ENCODE results near the gene HARS1.
"Not testable (repeated sequence)": the region's sequence is repeated elsewhere in the genome, so short reads cannot be mapped to it uniquely, and the experiment has no call there.

Gene HARS1, protein sequence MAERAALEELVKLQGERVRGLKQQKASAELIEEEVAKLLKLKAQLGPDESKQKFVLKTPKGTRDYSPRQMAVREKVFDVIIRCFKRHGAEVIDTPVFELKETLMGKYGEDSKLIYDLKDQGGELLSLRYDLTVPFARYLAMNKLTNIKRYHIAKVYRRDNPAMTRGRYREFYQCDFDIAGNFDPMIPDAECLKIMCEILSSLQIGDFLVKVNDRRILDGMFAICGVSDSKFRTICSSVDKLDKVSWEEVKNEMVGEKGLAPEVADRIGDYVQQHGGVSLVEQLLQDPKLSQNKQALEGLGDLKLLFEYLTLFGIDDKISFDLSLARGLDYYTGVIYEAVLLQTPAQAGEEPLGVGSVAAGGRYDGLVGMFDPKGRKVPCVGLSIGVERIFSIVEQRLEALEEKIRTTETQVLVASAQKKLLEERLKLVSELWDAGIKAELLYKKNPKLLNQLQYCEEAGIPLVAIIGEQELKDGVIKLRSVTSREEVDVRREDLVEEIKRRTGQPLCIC

DNA sequence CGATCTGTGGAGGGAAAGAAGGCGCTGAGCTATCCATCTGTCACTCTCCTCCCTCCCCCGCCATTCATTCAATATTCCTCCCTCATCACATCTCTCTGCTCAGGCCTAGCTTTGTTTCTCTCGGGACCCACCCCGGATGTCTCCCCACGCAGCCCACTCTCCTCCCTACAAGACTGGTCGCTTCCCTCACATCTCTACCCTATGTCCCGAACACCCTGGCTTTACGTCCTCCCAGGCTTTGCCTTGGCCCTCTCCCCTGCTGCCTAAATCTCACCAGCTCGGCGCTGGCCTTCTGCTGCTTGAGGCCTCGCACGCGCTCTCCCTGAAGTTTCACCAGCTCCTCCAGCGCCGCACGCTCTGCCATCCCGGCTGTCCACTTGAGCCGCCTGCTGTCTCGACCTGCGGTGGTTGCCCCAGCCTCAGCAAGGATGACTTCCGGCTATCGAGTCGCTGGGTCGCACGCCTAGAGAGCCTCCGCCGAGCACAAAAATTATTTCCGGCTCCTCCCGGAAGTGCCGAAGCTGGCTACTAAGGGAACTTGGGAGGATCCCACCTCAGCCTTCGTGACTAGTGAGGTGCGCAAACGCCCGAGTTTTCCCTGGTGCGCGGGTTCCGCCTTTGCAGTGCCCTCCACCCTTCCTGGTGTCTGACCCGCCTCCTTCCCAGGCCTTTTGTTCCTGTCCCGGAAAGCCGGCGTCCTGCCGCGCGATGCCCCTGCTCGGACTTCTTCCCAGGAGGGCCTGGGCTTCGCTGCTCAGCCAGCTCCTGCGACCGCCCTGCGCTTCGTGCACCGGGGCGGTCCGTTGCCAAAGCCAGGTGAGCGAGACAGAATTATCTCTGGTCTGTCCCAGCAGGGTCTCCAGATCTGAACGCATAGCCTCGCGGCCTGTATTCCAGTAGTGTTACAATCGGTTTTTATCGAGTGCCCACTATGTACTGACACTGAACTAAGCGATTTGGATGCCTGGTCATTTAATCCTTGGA is at the start of gene HARS1, which contains the start of gene HARS2:
Gene HARS1 (minus strand): TSS at position 430 of the 984 bp plus-strand sequence. CDS start 66 bp downstream, at position 364.
Gene HARS2 (plus strand): TSS at position 515 of the 984 bp plus-strand sequence. CDS start 194 bp downstream, at position 709.
- peak; percentile 95 for DNase-seq

DNA sequence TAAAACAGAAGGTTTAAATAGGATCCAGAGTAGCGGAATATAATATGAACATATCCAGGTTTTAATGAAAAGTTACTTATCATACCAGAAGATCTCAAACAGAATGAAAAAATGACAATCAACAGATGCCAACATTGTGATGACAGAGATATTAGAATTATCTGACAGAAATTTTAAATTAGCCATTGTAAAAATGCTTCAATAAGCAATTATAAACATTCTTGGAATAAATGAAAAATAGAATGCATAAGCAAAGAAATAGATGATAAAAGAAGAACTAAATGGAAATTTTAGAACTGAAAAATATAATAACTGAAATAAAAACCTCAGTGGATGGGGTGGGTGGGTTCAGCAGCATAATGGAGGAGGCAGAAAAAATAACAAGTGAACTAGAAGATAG is 46.3 kb upstream of the HARS1 start:
- DNase-seq, result no peak

DNA sequence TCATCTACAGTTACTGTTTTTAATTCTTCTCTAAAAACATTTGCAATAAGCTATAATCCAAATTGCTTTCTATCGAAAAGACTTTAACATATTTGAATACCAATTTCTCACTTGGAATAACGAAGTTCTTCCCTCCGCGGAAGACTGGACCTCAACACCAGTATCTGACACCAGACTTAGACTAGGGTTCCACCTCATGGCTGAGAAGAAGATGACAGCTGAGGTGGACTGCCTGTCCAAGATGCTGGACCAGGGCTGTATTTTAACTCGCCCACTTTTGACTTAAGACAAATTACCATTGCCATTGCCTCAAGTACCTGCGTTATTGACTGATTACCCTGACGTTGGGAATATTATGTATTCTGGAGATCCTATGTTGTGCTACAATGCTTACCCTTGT is 43.2 kb upstream of the HARS1 start:
- no peak for DNase-seq

DNA sequence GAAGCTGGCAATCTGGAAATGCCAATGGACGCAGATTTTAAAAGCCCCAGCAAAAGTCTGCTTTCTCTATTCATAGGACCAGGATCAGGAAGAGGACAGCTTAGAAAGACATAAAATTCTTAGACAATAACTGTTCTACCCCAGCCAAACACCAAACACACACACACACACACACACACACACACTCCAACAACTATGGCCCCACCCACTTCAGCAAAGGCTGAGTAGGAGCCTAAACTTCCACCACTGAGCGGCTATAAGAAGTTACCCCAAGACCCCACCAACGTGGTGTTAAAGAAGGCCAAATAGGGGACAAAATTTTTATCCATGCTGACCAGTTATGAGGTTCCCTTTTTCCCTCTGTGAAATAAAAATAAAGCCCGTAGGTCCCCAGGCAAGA is 41.9 kb upstream of the HARS1 start:
- no peak for DNase-seq

DNA sequence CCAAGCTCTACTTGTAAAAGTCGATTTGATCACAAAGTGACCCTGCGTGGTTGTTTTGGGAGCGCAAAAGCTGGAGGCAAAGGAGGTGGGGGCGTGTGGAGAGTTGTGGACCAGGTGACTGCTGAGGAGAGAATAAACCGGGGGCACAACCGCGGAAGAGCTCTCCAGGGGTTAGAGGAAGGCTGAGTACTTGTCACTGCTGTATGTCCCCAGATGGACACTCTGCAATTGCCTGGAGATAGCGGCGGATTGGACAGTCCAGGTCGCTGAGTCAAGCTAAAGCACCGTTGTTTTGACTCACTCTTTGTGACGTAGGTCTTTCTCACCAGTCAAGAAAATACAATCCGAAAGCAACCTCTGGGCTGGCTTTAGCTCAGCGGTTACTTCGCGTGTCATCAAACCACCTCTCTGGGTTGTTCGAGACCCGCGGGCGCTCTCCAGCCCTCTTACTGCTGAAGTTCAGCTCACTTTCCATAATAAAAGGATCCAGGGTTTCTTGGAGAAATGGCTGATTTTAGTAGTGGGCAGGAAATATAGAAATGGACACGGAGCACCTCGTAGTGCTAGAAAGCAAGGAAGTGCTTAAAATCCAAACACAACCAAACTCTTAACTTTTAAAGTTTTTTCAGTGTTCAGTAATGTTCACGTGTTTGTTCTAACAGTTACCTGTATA is 34.8 kb upstream of the HARS1 start:
- DNase-seq, result peak; percentile 56

DNA sequence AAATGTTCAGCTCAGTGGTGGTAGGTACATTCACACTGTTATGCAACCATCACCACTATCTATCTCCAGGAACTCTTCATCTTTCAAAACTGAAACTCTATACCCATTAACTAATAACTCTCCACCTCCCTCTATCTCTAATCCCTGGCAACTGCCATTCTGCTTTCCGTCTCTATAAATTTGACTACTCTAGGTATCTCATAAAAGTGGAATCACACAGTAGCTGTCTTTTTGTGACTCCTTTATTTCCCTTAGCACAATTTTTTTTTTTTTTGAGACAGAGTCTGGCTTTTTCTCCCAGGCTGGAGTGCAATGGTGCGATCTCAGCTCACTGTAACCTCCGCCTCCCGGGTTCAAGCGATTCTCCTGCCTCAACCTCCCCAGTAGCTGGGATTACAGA is 30.2 kb upstream of the HARS1 start:
- DNase-seq, result not testable (repeated sequence)

DNA sequence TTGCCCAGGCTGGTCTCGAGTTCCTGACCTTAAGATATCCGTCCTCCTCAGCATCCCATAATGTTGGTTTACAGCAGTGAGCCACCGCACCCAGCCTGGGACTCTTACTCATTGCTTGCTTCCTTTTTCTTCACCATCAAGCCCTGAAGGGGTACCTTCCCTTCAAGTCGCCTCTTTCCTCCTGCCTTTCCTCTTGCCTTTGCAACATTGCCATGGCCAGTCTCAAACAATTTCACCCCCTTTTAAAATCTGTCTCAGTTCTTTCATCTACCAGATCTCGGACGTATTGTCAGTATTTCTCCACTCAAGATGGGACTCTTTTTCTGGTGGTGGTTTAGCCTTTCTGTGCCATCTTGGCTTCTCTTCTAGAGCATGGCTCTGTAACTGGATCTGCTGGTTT is 29.6 kb upstream of the HARS1 start:
- DNase-seq, result not testable (repeated sequence)

DNA sequence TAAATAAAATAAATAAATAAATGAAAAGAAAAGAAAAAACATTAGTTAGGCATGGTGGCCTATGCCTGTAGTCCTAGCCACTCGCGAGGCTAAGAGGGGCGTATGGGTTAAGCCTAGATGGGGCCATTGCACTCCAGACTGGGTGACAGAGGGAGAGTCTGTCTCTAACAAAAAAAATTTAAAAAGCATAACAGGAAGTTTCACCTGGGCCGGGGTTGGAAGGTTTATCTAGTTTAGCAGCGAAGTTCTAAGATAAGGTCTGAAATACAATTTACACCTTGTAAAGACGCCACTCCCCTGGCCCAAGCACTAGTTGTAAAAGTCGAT is 27.1 kb upstream of the HARS1 start:
- no peak for DNase-seq

DNA sequence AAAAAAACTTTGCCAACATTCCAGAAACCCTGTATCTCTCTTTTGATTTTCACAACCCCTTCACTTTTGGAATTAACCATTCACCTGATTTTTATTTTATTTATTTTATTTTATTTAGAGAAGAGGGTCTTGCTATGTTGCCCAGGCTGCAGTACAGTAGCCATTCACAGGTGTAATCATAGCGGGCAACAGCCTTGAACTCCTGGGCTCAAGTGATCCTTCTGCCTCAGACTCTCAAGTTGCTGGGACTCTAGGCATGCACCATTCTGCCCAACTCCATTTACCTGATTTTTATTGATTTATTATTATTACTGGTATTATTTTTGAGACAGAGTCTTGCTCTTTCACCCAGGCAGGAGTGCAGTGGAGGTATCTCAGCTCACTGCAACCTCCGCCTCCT is 25.1 kb upstream of the HARS1 start:
- not testable (repeated sequence) for DNase-seq

DNA sequence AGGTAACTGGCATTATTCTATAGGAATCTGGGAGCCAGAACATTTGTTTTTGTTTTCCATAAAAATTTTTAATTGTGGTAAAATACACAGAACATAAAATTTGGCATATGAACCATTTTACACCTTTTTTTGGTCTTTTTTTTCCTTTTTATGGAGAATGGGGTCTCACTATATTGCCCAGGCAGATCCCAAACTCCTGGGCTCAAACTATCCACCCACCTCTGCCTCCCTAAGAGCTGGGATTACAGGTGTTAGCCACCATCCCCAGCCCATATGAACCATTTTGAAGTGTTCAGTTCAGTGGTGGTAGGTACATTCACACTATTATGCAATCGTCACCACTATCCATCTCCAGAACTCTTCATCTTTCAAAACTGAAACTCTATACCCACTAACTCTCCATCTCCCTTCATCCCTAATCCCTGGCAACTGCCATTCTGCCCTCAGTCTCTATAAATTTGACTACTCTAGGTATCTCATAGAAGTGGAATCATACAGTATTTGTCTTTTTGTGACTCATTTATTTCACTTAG is 22.5 kb upstream of the HARS1 start:
- DNase-seq, result no peak

DNA sequence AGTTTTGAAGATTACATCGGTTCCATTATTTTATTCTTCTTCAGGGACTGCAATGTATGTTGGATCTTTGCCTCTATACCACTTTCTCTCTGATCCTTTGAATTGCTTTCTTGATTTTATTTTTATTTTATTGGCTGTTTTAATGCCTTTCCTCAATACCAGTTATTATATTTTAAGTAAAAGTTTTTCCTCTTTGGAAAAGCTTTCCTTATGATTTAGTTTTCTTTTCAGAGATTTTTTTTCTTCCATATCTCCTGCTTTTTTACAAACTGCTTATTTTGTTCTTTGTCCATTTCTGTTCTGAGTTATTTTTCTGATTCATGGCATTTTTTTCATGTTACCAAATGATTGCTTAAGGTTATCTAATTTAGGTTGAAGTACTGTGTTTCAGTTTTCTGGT is 20.6 kb upstream of the HARS1 start:
- DNase-seq, result no peak

DNA sequence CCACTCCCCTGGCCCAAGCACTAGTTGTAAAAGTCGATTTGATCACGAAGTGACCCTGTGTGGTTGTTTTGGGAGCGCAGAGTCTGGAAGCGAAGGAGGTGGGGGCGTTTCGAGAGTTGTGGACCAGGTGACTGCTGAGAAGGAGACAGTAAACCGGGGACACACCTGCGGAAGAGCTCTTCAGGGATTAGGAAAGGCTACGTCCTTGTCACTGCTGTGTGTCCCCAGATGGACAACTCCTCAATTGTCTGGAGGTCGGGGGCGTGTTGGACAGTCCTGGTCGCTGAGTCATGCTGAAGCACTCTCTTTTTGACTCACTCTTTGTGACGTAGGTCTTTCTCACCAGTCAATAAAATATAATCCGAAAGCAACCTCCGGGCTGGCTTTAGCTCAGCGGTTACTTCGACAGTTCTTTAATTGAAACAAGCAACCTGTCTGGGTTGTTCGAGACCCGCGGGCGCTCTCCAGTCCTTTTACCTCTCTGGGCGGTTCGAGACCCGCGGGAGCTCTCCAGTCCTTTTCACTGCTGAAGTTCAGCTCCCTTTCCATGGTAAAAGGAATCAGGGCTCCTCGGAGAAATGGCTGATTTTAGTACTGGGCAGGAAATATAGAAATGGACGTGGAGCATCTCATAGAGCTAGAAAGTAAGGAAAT is 19.9 kb upstream of the HARS1 start:
- peak; percentile 89 for DNase-seq

DNA sequence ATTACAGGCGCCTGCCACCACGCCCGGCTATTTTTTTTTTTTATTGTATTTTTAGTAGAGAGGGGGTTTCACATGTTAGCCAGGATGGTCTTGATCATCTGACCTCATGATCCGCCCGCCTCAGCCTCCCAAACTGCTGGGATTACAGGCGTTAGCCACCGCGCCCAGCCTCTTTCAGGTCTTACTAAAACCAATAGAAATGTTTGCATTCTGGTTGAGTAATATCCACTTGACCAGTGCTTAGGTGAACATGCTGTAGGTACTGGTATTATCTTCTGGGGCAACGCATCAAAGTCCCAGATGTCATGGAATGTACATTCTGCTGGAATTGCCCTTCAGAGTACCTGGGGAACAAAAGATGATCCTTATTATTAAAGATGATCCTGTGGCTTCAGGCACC is 17.6 kb upstream of the HARS1 start:
- DNase-seq, result not testable (repeated sequence)

DNA sequence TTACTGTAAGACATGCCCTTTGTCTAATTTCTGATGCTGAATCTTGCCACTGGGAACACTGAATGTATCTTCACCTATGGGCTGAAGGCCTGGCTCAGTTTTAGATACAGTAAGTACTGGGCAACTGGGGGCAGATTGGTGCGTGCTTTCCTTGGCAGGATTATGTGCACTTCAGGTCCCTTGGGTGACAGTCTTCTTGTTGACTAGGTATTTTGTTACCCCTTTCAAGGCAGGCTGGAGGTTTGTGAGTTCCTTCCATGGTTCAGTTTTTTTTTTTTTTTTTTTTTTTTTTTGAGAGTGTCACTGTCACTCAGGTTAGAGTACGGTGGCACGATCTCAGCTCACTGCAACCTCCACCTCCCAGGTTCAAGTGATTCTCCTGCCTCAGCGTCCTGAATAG is 16.6 kb upstream of the HARS1 start:
- no peak for DNase-seq

DNA sequence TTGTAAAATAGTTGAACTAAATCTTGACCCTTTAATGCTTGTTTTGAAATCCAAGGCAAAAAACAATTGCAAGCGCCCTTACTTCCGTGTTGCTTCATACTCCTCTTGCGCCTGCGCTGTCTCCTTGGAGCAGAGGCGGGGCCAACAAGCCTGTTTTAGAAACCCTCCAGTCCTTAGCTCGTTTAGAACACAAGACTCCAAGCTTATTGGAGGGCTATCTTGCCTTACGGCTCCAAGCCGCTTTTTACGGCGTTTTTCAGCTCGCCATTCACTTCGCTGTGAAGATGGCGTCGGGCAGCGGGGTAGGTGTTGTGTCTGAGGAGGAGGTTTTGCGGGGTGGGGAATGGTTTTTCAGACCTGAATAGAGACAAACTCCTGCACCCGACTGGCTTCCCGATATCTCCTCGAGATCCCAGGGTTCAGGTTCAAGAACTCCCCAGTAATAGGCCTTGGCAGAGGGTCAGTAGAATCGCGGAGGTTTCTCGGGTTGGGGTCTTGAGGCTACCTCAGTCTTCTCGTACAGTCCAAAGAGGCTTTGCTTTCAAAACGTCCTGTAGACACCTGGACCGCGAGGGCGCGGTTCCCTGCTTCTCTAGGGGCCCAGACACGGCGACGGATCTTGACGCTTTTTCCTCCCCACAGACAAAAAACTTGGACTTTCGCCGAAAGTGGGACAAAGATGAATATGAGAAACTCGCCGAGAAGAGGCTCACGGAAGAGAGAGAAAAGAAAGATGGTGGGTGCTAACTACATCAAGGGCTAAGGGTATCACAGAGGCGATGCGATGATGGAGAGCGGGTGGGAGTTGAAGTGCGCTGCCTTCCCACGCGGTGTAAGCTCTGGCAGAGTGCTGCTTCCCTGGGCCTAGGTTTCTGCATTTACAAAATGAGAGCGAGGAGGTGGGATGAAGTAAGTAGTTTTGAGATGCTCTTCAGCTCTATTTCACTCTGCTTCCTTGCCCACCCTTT is 9.3 kb upstream of the HARS1 start, which contains the start of gene ZMAT2:
Gene ZMAT2 (plus strand): TSS at position 271 of the 968 bp plus-strand sequence. CDS start 14 bp downstream, at position 285.
- DNase-seq, result peak; percentile 95

DNA sequence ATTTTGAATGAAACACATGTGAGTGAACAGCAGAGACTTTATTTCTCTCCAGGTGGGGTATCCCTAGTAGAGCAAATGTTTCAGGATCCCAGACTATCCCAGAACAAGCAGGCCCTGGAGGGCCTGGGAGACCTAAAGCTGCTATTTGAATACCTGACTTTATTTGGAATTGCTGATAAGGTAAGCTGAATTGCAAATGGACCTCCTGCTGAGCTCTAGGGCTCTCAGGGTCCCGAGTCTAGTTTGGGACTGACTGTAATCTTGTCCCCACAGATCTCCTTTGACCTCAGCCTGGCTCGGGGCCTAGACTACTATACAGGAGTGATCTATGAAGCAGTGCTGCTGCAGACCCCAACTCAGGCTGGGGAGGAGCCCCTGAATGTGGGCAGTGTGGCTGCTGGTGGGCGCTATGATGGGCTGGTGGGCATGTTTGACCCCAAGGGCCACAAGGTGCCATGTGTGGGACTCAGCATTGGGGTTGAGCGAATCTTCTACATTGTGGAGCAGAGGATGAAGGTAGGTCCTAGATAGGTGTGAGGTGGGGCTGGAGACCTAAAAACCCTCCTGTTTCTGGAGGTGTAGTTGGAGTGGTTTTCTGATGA is 5.8 kb upstream of the HARS1 start:
- DNase-seq, result no peak

DNA sequence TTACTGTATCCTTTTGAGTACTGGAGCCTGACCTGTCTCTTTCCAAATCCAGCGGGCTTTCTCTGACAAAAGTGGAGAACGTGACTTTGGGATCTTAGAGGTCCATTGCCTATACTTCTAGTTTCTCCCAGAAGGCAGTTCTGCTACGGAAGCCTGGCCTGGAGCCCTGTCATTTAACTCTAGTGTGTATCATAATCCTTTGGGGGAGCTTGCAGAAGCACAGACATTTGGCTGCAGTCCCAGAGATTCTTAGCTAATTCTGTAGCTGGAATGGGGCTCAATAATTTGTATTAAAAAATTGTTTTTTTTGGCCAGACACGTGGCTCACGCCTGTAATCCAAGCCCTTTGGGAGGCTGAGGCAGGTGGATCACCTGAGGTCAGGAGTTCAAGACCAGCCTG is 3.1 kb upstream of the HARS1 start:
- DNase-seq, result no peak

DNA sequence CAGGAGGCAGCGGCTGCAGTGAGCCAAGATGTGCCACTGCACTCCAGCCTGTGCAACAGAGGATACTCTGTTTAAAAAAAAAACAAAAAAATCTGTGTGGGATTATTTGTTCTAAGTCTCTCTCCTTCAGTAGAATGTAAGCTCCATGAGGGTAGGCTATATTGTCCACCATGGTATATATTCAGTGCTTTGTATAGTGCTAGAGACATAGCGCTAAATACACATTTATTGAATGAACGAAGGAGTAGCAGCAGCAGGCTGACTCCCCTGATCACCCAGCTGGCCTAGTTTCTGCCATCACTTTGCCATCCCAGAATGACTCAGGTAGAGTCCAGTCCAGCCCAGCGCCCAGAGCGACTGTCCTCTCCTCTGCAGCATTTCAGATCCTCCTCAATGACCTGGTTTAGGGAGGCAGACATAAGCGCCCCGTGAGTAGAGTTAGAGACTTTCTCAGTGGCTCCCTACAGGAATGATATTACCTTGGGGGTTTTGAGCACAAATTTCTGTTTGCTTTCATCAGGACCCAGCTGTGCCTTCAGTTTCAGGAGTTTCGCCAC is 716 bp downstream of the HARS1 start:
- DNase-seq, result no peak

DNA sequence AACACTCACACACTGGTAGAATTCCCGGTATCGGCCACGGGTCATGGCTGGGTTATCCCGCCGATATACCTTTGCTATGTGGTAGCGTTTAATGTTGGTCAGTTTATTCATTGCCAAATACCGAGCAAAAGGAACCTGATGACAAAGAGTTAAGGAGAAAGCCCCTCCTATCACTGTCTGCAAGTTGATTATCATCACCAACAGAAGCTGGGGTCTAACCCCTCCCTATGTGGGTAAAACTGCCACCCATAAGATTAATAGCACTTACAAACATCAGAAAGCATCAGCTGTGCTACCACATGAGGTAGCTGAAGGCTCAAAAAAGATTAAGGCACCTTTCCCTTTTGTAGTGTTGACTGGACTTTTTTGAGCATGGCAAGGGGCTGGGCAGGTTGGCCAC is 12.2 kb downstream of the HARS1 start:
- DNase-seq, result no peak

DNA sequence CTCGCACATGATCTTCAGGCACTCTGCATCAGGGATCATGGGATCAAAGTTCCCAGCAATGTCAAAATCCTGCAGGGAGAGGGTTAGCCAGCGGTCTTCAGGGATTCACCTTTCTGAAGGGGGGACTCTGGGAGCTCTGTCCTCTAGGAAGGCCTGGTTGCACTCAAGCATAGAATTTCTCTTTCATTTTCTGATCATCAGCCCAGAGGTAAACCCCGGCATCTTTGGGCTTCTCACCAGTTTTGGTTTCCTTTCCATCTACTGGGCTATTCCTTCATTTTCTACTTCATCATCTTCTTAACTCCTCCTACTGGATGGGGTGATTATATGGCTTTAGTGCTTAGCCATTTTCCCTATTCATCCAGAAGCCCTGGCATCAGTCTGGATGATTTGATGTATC is 13.2 kb downstream of the HARS1 start:
- no peak for DNase-seq
